GM12864 (cell line): Measurements from ENCODE around the gene GMDS.

Experiments used
- DNase-seq: peaks from one replicate; pipeline ENCODE4 v3.0.0-alpha.2; 2011; ENCODE audit warnings: low read depth
- H3K4me3 ChIP-seq: 2 replicates; pipeline ENCODE4 v1.5.1; 2011; ENCODE audit warnings: mild to moderate bottlenecking, low read depth, low read length, control low read depth
- TF ChIP-seq, protein P1 (sequence below): IDR thresholded peaks from 2 replicates; pipeline ENCODE4 v1.5.1; 2011; ENCODE audit warnings: low read depth, mild to moderate bottlenecking, moderate library complexity, low read length, control low read depth, inconsistent platforms; ENCODE audit errors: missing control alignments

GMDS gene

DNA sequence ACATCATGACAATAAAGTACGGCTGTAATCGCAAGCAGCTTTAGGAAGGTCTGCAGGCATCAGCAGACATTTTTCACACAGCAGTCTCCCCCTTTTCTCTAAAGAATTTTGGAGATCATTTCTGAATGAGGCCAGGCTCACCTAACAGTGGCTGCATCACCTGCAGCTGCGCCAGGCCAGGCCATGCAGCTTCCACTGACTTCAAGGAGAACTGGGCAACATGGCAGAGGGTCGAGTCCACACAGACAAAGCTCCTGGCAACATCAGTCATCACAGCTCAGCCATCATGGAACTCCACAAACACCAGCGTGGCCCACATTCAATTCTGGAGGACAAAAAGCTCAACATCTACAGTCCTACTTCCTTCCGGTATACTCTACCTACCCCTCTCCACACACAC lies 653.5 kb downstream of the GMDS start:
- DNase-seq, result no peak
- TF ChIP-seq, protein P1, sequence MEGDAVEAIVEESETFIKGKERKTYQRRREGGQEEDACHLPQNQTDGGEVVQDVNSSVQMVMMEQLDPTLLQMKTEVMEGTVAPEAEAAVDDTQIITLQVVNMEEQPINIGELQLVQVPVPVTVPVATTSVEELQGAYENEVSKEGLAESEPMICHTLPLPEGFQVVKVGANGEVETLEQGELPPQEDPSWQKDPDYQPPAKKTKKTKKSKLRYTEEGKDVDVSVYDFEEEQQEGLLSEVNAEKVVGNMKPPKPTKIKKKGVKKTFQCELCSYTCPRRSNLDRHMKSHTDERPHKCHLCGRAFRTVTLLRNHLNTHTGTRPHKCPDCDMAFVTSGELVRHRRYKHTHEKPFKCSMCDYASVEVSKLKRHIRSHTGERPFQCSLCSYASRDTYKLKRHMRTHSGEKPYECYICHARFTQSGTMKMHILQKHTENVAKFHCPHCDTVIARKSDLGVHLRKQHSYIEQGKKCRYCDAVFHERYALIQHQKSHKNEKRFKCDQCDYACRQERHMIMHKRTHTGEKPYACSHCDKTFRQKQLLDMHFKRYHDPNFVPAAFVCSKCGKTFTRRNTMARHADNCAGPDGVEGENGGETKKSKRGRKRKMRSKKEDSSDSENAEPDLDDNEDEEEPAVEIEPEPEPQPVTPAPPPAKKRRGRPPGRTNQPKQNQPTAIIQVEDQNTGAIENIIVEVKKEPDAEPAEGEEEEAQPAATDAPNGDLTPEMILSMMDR, result no peak
- no peak overlapping the region for H3K4me3 ChIP-seq

DNA sequence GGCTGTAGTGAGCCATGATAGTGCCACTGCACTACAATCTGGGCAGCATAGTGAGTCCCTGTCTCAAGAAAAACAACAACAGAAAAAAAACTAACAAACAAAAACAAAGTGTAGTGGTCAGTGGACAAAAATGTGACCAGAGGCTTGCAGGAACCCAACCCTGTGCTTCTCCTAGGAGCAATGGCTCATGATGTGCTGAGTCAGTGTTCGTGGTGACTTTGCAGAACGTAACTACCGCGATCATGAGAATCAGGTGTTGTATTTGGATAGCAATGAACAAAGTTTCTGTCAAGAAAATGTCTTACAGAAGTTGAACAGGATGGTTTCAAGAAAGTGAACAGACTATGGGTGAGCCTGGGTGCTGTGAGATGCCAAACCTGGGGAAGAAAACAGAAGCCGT lies 654.2 kb downstream of the GMDS start:
- DNase-seq, result no peak
- no peak overlapping the region for H3K4me3 ChIP-seq
- TF ChIP-seq, protein P1, result no peak

DNA sequence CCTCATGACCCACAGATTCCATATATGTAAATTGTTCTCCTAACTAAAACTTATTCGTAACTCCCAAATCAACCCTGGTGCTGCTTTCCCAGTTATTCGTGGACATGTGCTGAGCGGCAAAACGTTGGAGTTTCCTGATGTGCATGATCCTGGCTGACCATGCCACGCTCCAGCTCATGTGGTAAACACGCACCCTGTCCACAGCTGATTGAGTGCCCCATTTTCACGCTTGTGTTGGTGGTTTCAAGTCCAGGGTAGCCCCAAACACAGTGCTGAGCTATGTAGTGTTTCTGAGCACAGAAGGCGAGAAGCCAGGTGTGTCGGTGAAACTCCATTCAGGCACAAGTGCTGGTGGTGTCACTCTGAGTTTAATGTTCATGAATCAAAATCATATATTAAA lies 654.8 kb downstream of the GMDS start:
- TF ChIP-seq, protein P1, result no peak
- H3K4me3 ChIP-seq, result no peak overlapping the region
- DNase-seq, result no peak

DNA sequence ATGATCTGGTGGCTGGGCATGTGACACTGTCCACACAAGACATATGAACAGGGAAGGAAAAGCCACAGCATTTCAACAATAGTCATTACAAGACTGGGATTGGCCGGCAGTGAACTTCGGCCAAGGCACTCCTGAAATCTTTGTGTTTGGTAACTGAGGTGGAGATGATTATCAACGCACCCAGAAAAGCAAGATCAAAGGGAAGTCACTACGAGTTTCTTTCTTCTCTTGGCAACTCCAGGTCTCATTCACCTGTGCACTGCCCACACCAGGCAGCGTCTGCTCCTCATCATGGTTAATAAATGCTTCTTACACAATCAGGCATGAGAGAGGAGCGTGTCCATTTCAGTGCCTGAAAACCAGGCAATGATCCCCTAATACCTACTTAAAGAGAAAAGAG lies 656.2 kb downstream of the GMDS start:
- no peak for DNase-seq
- H3K4me3 ChIP-seq, result no peak overlapping the region
- TF ChIP-seq, protein P1, result no peak

DNA sequence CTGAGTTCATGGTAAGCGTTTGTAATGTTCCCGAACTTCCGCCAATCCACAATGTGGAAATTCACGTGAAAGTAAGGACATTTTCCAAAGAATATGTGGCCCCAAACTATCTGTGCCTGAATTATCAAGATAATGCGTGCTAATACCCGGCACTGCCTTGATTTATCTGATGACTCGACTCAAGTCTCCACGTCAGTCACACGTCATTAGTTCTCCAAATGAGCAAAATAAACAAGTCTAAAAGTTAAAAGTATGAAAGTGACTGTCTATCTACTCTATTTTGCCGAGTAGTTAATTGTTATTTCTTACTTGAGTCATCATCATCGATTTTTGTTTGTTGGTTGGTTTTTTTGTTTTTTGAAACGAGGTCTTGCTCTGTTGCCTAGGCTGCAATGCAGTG lies 657.4 kb downstream of the GMDS start:
- TF ChIP-seq, protein P1, result no peak
- H3K4me3 ChIP-seq, result no peak overlapping the region
- no peak for DNase-seq

DNA sequence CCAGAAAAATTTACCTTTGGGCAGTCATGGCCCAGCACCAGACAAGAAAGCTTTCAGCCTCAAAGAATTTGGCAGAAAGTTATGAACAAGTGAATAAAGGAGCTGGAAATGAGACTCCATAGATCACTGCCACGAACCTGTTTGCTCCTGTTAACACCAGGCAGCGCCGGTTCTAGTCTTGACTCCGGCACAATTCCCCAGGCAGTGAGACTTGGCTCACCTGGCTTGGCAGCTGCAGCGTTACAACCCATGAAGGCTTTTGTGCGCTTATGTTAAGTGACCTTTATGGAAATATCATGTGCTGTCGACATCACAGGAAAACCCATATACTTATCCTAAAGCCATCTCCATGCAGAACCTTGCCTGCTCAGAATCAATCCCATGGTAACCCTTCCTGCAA lies 657.9 kb downstream of the GMDS start:
- no peak overlapping the region for H3K4me3 ChIP-seq
- DNase-seq, result no peak
- TF ChIP-seq, protein P1, result no peak

DNA sequence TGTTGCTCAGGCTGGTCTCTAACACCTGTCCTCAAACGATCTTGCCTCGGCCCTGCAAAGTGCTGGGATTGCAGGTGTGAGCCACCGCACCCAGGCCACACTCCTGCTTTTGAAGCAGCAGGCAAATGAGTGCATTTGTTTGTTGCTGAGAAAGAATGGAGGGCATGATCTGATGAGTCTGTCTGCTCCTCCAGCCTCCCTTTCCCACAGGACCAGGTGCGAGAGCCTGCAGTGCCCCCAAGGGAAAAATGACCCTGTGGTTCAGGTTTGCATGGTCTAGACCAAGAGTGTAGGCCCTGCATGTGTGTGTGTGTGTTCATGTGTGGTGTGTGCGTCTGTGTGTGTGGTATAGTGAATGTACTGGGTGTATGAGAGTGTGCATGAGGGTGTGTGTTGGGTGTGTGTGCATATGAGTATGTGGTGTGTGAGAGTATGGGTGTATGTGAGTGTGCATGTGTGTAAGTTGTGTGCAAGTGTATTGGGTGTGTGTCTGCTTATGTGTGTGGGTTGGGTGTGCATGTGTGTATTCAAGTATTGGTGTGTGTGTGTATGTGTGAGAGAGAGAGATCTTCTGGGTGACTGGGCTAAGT lies 658.4 kb downstream of the GMDS start:
- DNase-seq, result no peak
- TF ChIP-seq, protein P1, result no peak
- H3K4me3 ChIP-seq, result no peak overlapping the region
